Osteocyte (in vitro differentiated cells): ENCODE measurements around the gene GNB2. TPM values are rescaled to one million over a fixed set of nuclear protein-coding genes. Genes with fewer than 3 reads are reported as not detected.

Experiments used
- DNase-seq: peaks from one replicate; pipeline ENCODE4 v3.0.0; 2021; ENCODE audit warnings: mixed read lengths; ENCODE audit not compliant: unreplicated experiment; ENCODE audit errors: extremely low spot score
- H3K27ac Mint-ChIP-seq: one replicate; pipeline ENCODE4 v1.8.0; 2021; ENCODE audit warnings: mild to moderate bottlenecking, mixed read lengths; ENCODE audit not compliant: unreplicated experiment
- H3K27me3 Mint-ChIP-seq: one replicate; pipeline ENCODE4 v1.8.0; 2021; ENCODE audit warnings: mixed read lengths; ENCODE audit not compliant: unreplicated experiment
- H3K36me3 Mint-ChIP-seq: one replicate; pipeline ENCODE4 v1.8.0; 2021; ENCODE audit warnings: mixed read lengths; ENCODE audit not compliant: unreplicated experiment
- H3K4me1 Mint-ChIP-seq: one replicate; pipeline ENCODE4 v1.8.0; 2021; ENCODE audit warnings: mixed read lengths; ENCODE audit not compliant: unreplicated experiment
- H3K4me3 Mint-ChIP-seq: one replicate; pipeline ENCODE4 v1.8.0; 2021; ENCODE audit warnings: mild to moderate bottlenecking, moderate library complexity, mixed read lengths; ENCODE audit not compliant: unreplicated experiment
- H3K9me3 Mint-ChIP-seq: one replicate; pipeline ENCODE4 v1.8.0; 2021; ENCODE audit warnings: mixed read lengths; ENCODE audit not compliant: unreplicated experiment
- CTCF ChIP-seq: fragments of 200-600 bp; sonication (generic); IDR thresholded peaks from 2 replicates; pipeline ENCODE4 v1.5.0; 2021; ENCODE audit warnings: antibody characterized with exemption, mild to moderate bottlenecking, moderate library complexity
- total RNA-seq: library from RNA; stranded (reverse); gene quantifications from 2 replicates; pipeline ENCODE4 v1.2.1, GENCODE V29; 2021

Gene GNB2
- total RNA-seq, 1 donor from 2014 or later, result 229 TPM

GRCh38 chr7:100676501-100677306 lies 3.2 kb downstream of the GNB2 start:
- TF ChIP-seq CTCF, result no peak
- H3K27ac Mint-ChIP-seq, result peak overlapping the region; percentile 69
- DNase-seq, result no peak
- peaks cover 15% of the 10 kb centered on the region for H3K36me3 Mint-ChIP-seq
- H3K9me3 Mint-ChIP-seq, result no peaks in the 10 kb centered on the region
- peak overlapping the region; percentile 65 for H3K4me3 Mint-ChIP-seq
- no peaks in the 10 kb centered on the region for H3K27me3 Mint-ChIP-seq
- H3K4me1 Mint-ChIP-seq, result peaks cover 20% of the 10 kb centered on the region

- Mint-ChIP-seq H3K4me1 (peaks cover 18% of the 10 kb centered on the region), H3K27ac (no peak overlapping the region), H3K4me3 (peak overlapping the region; percentile 48), H3K27me3 (no peaks in the 10 kb centered on the region), H3K36me3 (peaks cover 15% of the 10 kb centered on the region), H3K9me3 (no peaks in the 10 kb centered on the region)
- TF ChIP-seq CTCF, result no peak
- DNase-seq, result no peak
Observed at GRCh38 chr7:100677308-100678267, 4.0 kb downstream of the GNB2 start.

- Mint-ChIP-seq H3K4me3 (peak overlapping the region; percentile 35), H3K27me3 (no peaks in the 10 kb centered on the region), H3K9me3 (no peaks in the 10 kb centered on the region), H3K27ac (peak overlapping the region; percentile 27), H3K36me3 (peaks cover 18% of the 10 kb centered on the region), H3K4me1 (peaks cover 15% of the 10 kb centered on the region)
- no peak for DNase-seq
- no peak for TF ChIP-seq CTCF
Observed at GRCh38 chr7:100678291-100678984, 4.9 kb downstream of the GNB2 start.

- Mint-ChIP-seq H3K27ac (no peak overlapping the region), H3K4me3 (no peak overlapping the region), H3K9me3 (no peaks in the 10 kb centered on the region), H3K27me3 (no peaks in the 10 kb centered on the region), H3K36me3 (peaks cover 19% of the 10 kb centered on the region), H3K4me1 (peaks cover 15% of the 10 kb centered on the region)
- no peak for TF ChIP-seq CTCF
- no peak for DNase-seq
Observed at GRCh38 chr7:100679129-100679926, 5.8 kb downstream of the GNB2 start.
